Raji (cell line): ENCODE measurements around the gene COL8A2.

ENCODE experiments used
- POLR2A ChIP-seq: IDR thresholded peaks from 2 replicates; pipeline ENCODE4 v1.6.1; 2011; ENCODE audit warnings: low read depth, low read length, control low read depth; ENCODE audit not compliant: insufficient read depth

Gene COL8A2

GRCh38 chr1:36114371-36114770 is 10.7 kb downstream of the COL8A2 start:
- TF ChIP-seq POLR2A = no peak

- TF ChIP-seq POLR2A = no peak
These were observed 12.2 kb downstream of the COL8A2 start for GRCh38 chr1:36112823-36113222.

- no peak for TF ChIP-seq POLR2A
These were observed 13.9 kb downstream of the COL8A2 start for GRCh38 chr1:36111151-36111550.

GRCh38 chr1:36109041-36109679 is 15.9 kb downstream of the COL8A2 start:
- TF ChIP-seq POLR2A = no peak

GRCh38 chr1:36108314-36108713 is 16.7 kb downstream of the COL8A2 start:
- TF ChIP-seq POLR2A = no peak

GRCh38 chr1:36107394-36107793 is 17.6 kb downstream of the COL8A2 start:
- no peak for TF ChIP-seq POLR2A

GRCh38 chr1:36106269-36106668 is 18.8 kb downstream of the COL8A2 start:
- no peak for TF ChIP-seq POLR2A

- TF ChIP-seq POLR2A = no peak
These were observed 23.5 kb downstream of the COL8A2 start for GRCh38 chr1:36101546-36101945.

GRCh38 chr1:36100376-36100775 is 24.6 kb downstream of the COL8A2 start:
- TF ChIP-seq POLR2A = no peak

- no peak for TF ChIP-seq POLR2A
These were observed 25.2 kb downstream of the COL8A2 start for GRCh38 chr1:36099681-36100341.

GRCh38 chr1:36098650-36099365 is 26.2 kb downstream of the COL8A2 start:
- TF ChIP-seq POLR2A = no peak

GRCh38 chr1:36097693-36098585 is 27.1 kb downstream of the COL8A2 start:
- TF ChIP-seq POLR2A = no peak

GRCh38 chr1:36096500-36097432 is 28.3 kb downstream of the COL8A2 start:
- no peak for TF ChIP-seq POLR2A

GRCh38 chr1:36095760-36096405 is 29.1 kb downstream of the COL8A2 start:
- TF ChIP-seq POLR2A = no peak
